K562 (cell line): ENCODE data around the gene PPT1. TPM values are rescaled to one million over a fixed set of nuclear protein-coding genes. Genes with fewer than 3 reads are reported as not detected.
A peak's percentile ranks its signal among the peaks of the same experiment; 100 is the strongest.

Experiments used
- ATAC-seq: fragments of 200-7000 bp; cut with Tn5 transposase; 3 replicates; pipeline ENCODE4 v1.9.1; 2020; ENCODE audit warnings: moderate library complexity
- BruUV-seq: library from RNA; stranded (reverse); fragments of 400-500 nt; replicated peaks from 2 replicates; lab custom pipeline; 2021; lab: Mats Ljungman, UMichigan
- CTCF ChIA-PET: fragments of 300-600 bp; formaldehyde crosslinking; extraction: SDS; loops from one replicate; lab custom pipeline; 2021; ENCODE audit warnings: low intra/inter-chr PET ratio; lab: Yijun Ruan, JAX
- POLR2A ChIA-PET: fragments of 300-600, 350-650 bp; sonication (Branson Sonifier 250); formaldehyde crosslinking; extraction: SDS; loops from one replicate; lab custom pipeline; 2021; ENCODE audit warnings: antibody characterized with exemption, inconsistent platforms; lab: Yijun Ruan, JAX
- DNase-seq, 4 experiments: peaks; one replicate each; pipeline versions ENCODE4 v3.0.0 to v3.0.0-alpha.2; 2011 to 2018; ENCODE audit warnings: low spot score in 3 of 4, mixed read lengths in 3 of 4; ENCODE audit errors: extremely low read depth in 1 of 4
- FAIRE-seq: peaks from 2 replicates; lab custom pipeline; 2011; peaks lifted over from hg19 to GRCh38; lab: Jason Lieb, UNC
- H2AFZ ChIP-seq: 2 replicates; pipeline ENCODE4 v1.6.0; 2011; ENCODE audit warnings: low read depth, low read length, control low read depth, inconsistent platforms
- H3K27ac ChIP-seq: fragments of 200-600 bp; 3 replicates; pipeline ENCODE4 v1.8.0; 2011; ENCODE audit warnings: low read depth, mild to moderate bottlenecking, control low read depth, inconsistent platforms, low read length, moderate library complexity, mixed read lengths; ENCODE audit errors: extremely low read depth
- H3K27me3 ChIP-seq, 2 experiments: fragments of 300-600 bp in 1 of 2; 2 replicates in 1 of 2; 3 replicates in 1 of 2; pipeline versions ENCODE4 v1.6.0 to v1.8.0; 2011; ENCODE audit warnings: inconsistent platforms in 2 of 2, low read length in 2 of 2, mild to moderate bottlenecking in 1 of 2, mixed read lengths in 1 of 2, moderate library complexity in 1 of 2; ENCODE audit not compliant: control insufficient read depth in 2 of 2, insufficient read depth in 2 of 2
- H3K36me3 ChIP-seq: fragments of 300-600 bp; 3 replicates; pipeline ENCODE4 v1.8.0; 2011; ENCODE audit warnings: mild to moderate bottlenecking, low read length, inconsistent platforms; ENCODE audit not compliant: control insufficient read depth, insufficient read depth
- H3K4me1 ChIP-seq, 2 experiments: fragments of 200-600 bp in 1 of 2; replicated peaks in 1 of 2; 2 replicates in 1 of 2; 3 replicates in 1 of 2; pipeline versions ENCODE4 v1.5.1 to v1.8.0; 2011; ENCODE audit warnings: inconsistent platforms in 2 of 2, low read length in 2 of 2, mild to moderate bottlenecking in 1 of 2, mixed read lengths in 1 of 2, moderate library complexity in 1 of 2; ENCODE audit not compliant: control insufficient read depth in 2 of 2, insufficient read depth in 2 of 2
- H3K4me2 ChIP-seq: 2 replicates; pipeline ENCODE4 v1.6.1; 2011; ENCODE audit warnings: low read length, control low read depth, inconsistent platforms, mixed read lengths; ENCODE audit not compliant: insufficient read depth
- H3K4me3 ChIP-seq: fragments of 200-600 bp; sonication (generic), shearing (Covaris generic); 2 replicates; pipeline ENCODE4 v1.5.1; 2016; ENCODE audit warnings: control low read depth, inconsistent platforms
- H3K79me2 ChIP-seq: fragments of 200-600 bp; 3 replicates; pipeline ENCODE4 v1.8.0; 2011; ENCODE audit warnings: low read length, inconsistent platforms; ENCODE audit not compliant: control insufficient read depth, insufficient read depth
- H3K9ac ChIP-seq, 2 experiments: 2 replicates each; pipeline versions ENCODE4 v1.6.0 to v1.6.1; 2011; ENCODE audit warnings: low read depth in 2 of 2, low read length in 2 of 2, control low read depth in 1 of 2, inconsistent platforms in 1 of 2, mild to moderate bottlenecking in 1 of 2, mixed read lengths in 1 of 2; ENCODE audit not compliant: insufficient read depth in 1 of 2
- H3K9me1 ChIP-seq: one replicate; pipeline ENCODE4 v1.6.0; 2011; ENCODE audit warnings: inconsistent platforms, mild to moderate bottlenecking, low read length, moderate library complexity; ENCODE audit not compliant: control insufficient read depth, insufficient read depth
- H3K9me3 ChIP-seq: replicated peaks from 2 replicates; pipeline ENCODE4 v1.5.1; 2011; ENCODE audit warnings: low read depth, low read length, inconsistent platforms; ENCODE audit not compliant: control insufficient read depth, insufficient read depth
- H4K20me1 ChIP-seq: replicated peaks from 2 replicates; pipeline ENCODE4 v1.6.1; 2011; ENCODE audit warnings: low read length, inconsistent platforms, mixed read lengths; ENCODE audit not compliant: control insufficient read depth, insufficient read depth
- E2F8 ChIP-seq: fragments of 450-650 bp; IDR thresholded peaks from 2 replicates; pipeline ENCODE4 v1.7.1; 2018; ENCODE audit warnings: mild to moderate bottlenecking, low read depth; ENCODE audit not compliant: partially characterized antibody
- ELF4 ChIP-seq: fragments of 450-650 bp; formaldehyde crosslinking; IDR thresholded peaks from 2 replicates; pipeline ENCODE4 v1.4.0; 2022; ENCODE audit warnings: missing genetic modification characterization
- ESRRB ChIP-seq: fragments of 250-450 bp; sonication (Bioruptor Pico); IDR thresholded peaks from 2 replicates; pipeline ENCODE4 v1.5.0; 2020; ENCODE audit warnings: mild to moderate bottlenecking, moderate library complexity, borderline replicate concordance
- HNRNPUL1 ChIP-seq: fragments of 200-400 bp; formaldehyde crosslinking; IDR thresholded peaks from 2 replicates; pipeline ENCODE4 v1.6.1; 2017; ENCODE audit warnings: low read length
- PATZ1 ChIP-seq: fragments of 250-450 bp; sonication (Bioruptor Pico); IDR thresholded peaks from 2 replicates; pipeline ENCODE4 v1.5.0; 2020; ENCODE audit warnings: mild to moderate bottlenecking, borderline replicate concordance
- POLR2AphosphoS2 ChIP-seq: IDR thresholded peaks from 2 replicates; pipeline ENCODE4 v1.6.1; 2012; ENCODE audit warnings: low read length, improper control_type of control experiment
- POLR2H ChIP-seq: IDR thresholded peaks from 2 replicates; pipeline ENCODE4 v1.6.1; 2016; ENCODE audit warnings: missing genetic modification characterization, low read depth, mild to moderate bottlenecking, control low read depth, missing compliant biosample characterization, moderate library complexity
- RFX5 ChIP-seq: IDR thresholded peaks from 2 replicates; pipeline ENCODE4 v1.6.1; 2011; ENCODE audit warnings: low read depth, mild to moderate bottlenecking, improper control_type of control experiment, low read length
- SRSF9 ChIP-seq: fragments of 200-400 bp; formaldehyde crosslinking; IDR thresholded peaks from 2 replicates; pipeline ENCODE4 v1.6.1; 2017; ENCODE audit warnings: low read depth, low read length, borderline replicate concordance
- TBP ChIP-seq: optimal IDR thresholded peaks from 2 replicates; pipeline ENCODE3; 2011; ENCODE audit warnings: low read depth, low read length, improper control_type of control experiment
- ZKSCAN1 ChIP-seq: fragments of 150-350 bp; IDR thresholded peaks from 2 replicates; pipeline ENCODE4 v1.6.1; 2016; ENCODE audit warnings: low read depth, low read length
- ZNF354B ChIP-seq: fragments of 250-450 bp; sonication (Bioruptor Pico); IDR thresholded peaks from 2 replicates; pipeline ENCODE4 v1.4.0; 2020
- WGBS: fragments of 100-300 bp; shearing (Covaris generic); methylation state at CpG from one replicate; pipeline ENCODE4 v1.1.6; 2016; ENCODE audit warnings: low coverage, mixed read lengths; ENCODE audit not compliant: insufficient coverage; ENCODE audit errors: missing lambda C conversion rate; 5-methylcytosine and 5-hydroxymethylcytosine counted together
- in situ Hi-C: fragments of 300-500 bp; cut with MboI; formaldehyde crosslinking; loops from 4 replicates; pipeline ENCODE4 v1.15.0; 2018; ENCODE audit warnings: inconsistent platforms, mixed read lengths
- intact Hi-C: fragments of 100-400 bp; cut with micrococcal nuclease; formaldehyde crosslinking; loops from 2 replicates; pipeline ENCODE4 v1.14.2; 2022
- polyA plus RNA-seq, 8 experiments: library from polyadenylated mRNA; depleted of rRNA in 4 of 8; stranded (reverse) in 5 of 8; unstranded in 3 of 8; fragments of >200 nt; fragmentation: Nextera tagmentation in 2 of 8; fragmentation: Illumina TruSeq in 1 of 8; extraction: Ambion mirVana in 2 of 8; extraction: Trizol in 1 of 8; gene quantifications; 2 replicates each; pipeline versions ENCODE4 v1.2.1 to v1.2.3, GENCODE V29; 2011 to 2014; ENCODE audit warnings: inconsistent platforms in 1 of 8, missing spikeins in 1 of 8
- total RNA-seq, 7 experiments: library from RNA; depleted of rRNA in 6 of 7; stranded (reverse); fragments of >200 nt in 6 of 7; fragmentation: Illumina TruSeq in 2 of 7; extraction: Trizol in 2 of 7; gene quantifications; 2 replicates each; pipeline versions ENCODE4 v1.2.1 to v1.2.3, GENCODE V29; 2011 to 2021; ENCODE audit warnings: low replicate concordance in 1 of 7

The PPT1 gene
- total and polyA plus RNA-seq, 9 of the 15 experiments (the other 6 are each of a cell fraction or from before 2014, with no cell fraction given), result 72.2 to 285 (median 143) TPM

- ChIA-PET POLR2A (interaction anchor here (0.6 to 6.2 kb wide), 26 partner anchors 11 to 409 kb away, joined by 3 to 72 read pairs (median 4); partner anchors contain the start of gene MYCL), CTCF (no interaction called here)
- no peaks in the 10 kb centered on the region for H3K27me3 ChIP-seq
- H3K9me1 ChIP-seq, result no peaks in the 10 kb centered on the region
- 0% methylated on average over 52 of the region's 52 CpGs for WGBS
- intact Hi-C loops, result loop anchor here (1.0 kb wide), 1 partner anchor 17 kb away; no protein-coding TSS in a partner anchor
- H3K4me1 ChIP-seq, result peaks cover 38 to 57% of the 10 kb centered on the region in 2 experiments
- ATAC-seq, result peak; percentile 86
- H3K4me3 ChIP-seq, result peak overlapping the region; percentile 91
- no peaks in the 10 kb centered on the region for H3K9me3 ChIP-seq
- peak overlapping the region; percentile 99 for H3K27ac ChIP-seq
- peak overlapping the region; percentile 99 for H3K9ac ChIP-seq
- DNase-seq, result peak; percentile 78 to 97 (median 85)
- peaks cover 43% of the 10 kb centered on the region for H3K79me2 ChIP-seq
- peak overlapping the region; percentile 64 for H2AFZ ChIP-seq
- TSS peak; percentile 87 for BruUV-seq
- H3K36me3 ChIP-seq, result peaks cover 27% of the 10 kb centered on the region
- peak overlapping the region; percentile 97 for H3K4me2 ChIP-seq
- in situ Hi-C loops, result no loop called here
- H4K20me1 ChIP-seq, result no peaks in the 10 kb centered on the region; the same call in 1 of the 2 replicates
- FAIRE-seq, result peak; percentile 75
- TF ChIP-seq SRSF9 (no peak), ZKSCAN1 (no peak; the same call in 1 of the 2 replicates), PATZ1 (CRISPR knock-in tag) (no peak), POLR2AphosphoS2 (peak; percentile 87; the same call in 1 of the 2 replicates), RFX5 (no peak), ESRRB (peak; percentile 55; the same call in 1 of the 2 replicates), E2F8 (peak; percentile 16), HNRNPUL1 (no peak), ELF4 (CRISPR knock-in tag) (peak; percentile 95), POLR2H (tag) (peak; percentile 97), TBP (peak; percentile 90), ZNF354B (no peak)
Observed at GRCh38 chr1:40039757-40040510, 57.1 kb downstream of the PPT1 start.
